Glutamatergic neuron (in vitro differentiated cells): Measurements from ENCODE around the gene KIF4B. TPM values are rescaled to one million over a fixed set of nuclear protein-coding genes. Genes with fewer than 3 reads are reported as not detected.

Experiments used
- DNase-seq: peaks from one replicate; pipeline ENCODE4 v3.0.0; 2022
- H3K27ac Mint-ChIP-seq: one replicate; pipeline ENCODE4 v1.8.0; 2020; ENCODE audit warnings: mild to moderate bottlenecking, mixed read lengths, inconsistent platforms; ENCODE audit not compliant: unreplicated experiment
- H3K27me3 Mint-ChIP-seq: one replicate; pipeline ENCODE4 v1.8.0; 2020; ENCODE audit warnings: mild to moderate bottlenecking, moderate library complexity, mixed read lengths, inconsistent platforms; ENCODE audit not compliant: unreplicated experiment
- H3K36me3 Mint-ChIP-seq: one replicate; pipeline ENCODE4 v1.8.0; 2020; ENCODE audit warnings: mild to moderate bottlenecking, mixed read lengths, inconsistent platforms; ENCODE audit not compliant: unreplicated experiment
- H3K4me1 Mint-ChIP-seq: one replicate; pipeline ENCODE4 v1.8.0; 2020; ENCODE audit warnings: mild to moderate bottlenecking, low read depth, mixed read lengths, inconsistent platforms; ENCODE audit not compliant: unreplicated experiment
- H3K4me3 Mint-ChIP-seq: one replicate; pipeline ENCODE4 v1.8.0; 2020; ENCODE audit warnings: mild to moderate bottlenecking, mixed read lengths, inconsistent platforms; ENCODE audit not compliant: unreplicated experiment
- H3K9me3 Mint-ChIP-seq: one replicate; pipeline ENCODE4 v1.8.0; 2020; ENCODE audit warnings: mild to moderate bottlenecking, moderate library complexity, mixed read lengths, inconsistent platforms; ENCODE audit not compliant: unreplicated experiment
- CTCF ChIP-seq: fragments of 200-600 bp; sonication (generic); IDR thresholded peaks from one replicate; pipeline ENCODE4 v1.5.0; 2021; ENCODE audit not compliant: partially characterized antibody, unreplicated experiment
- total RNA-seq: library from RNA; stranded (reverse); fragmentation: NEBNext Ultra II Directional; extraction: Animal tissue kit (Norgen Biotek cat#: 25700); gene quantifications from one replicate; pipeline ENCODE4 v1.2.1, GENCODE V29; 2021; ENCODE audit not compliant: unreplicated experiment

The KIF4B gene
- total RNA-seq, 1 donor from 2014 or later: not detected

DNA sequence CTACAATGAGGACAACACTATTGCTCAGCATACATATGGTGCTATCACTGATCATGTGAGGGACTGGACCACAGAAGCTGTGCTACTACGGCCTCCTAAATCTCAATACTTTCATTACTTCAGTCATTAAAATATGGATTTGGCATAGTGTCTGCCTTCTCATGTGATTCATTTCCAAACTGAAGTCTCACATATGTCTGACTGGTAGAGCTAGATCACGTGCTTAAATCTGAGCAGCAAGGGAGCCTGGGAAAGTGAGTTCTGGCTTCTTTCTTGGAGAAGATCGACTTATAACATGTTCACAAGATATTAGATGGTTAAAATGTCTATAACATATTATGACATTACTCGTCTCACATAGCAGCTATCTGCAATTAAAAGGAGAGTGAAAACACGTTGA lies 8.3 kb downstream of the KIF4B start:
- no peak overlapping the region for H3K4me3 Mint-ChIP-seq
- H3K4me1 Mint-ChIP-seq: no peaks in the 10 kb centered on the region
- H3K27ac Mint-ChIP-seq: no peak overlapping the region
- H3K9me3 Mint-ChIP-seq: no peaks in the 10 kb centered on the region
- H3K27me3 Mint-ChIP-seq: peaks cover 7% of the 10 kb centered on the region
- DNase-seq: no peak
- no peak for TF ChIP-seq CTCF
- peaks cover 6% of the 10 kb centered on the region for H3K36me3 Mint-ChIP-seq

- no peak for TF ChIP-seq CTCF
- Mint-ChIP-seq H3K4me1 (no peaks in the 10 kb centered on the region), H3K4me3 (no peak overlapping the region), H3K9me3 (no peaks in the 10 kb centered on the region), H3K27ac (no peak overlapping the region), H3K27me3 (peaks cover 6% of the 10 kb centered on the region), H3K36me3 (peaks cover 6% of the 10 kb centered on the region)
- no peak for DNase-seq
These were observed 9.8 kb downstream of the KIF4B start for GRCh38 chr5:155023320-155023719.

- H3K27ac Mint-ChIP-seq: no peak overlapping the region
- H3K4me3 Mint-ChIP-seq: no peak overlapping the region
- no peaks in the 10 kb centered on the region for H3K9me3 Mint-ChIP-seq
- DNase-seq: no peak
- H3K4me1 Mint-ChIP-seq: no peaks in the 10 kb centered on the region
- H3K27me3 Mint-ChIP-seq: peaks cover 4% of the 10 kb centered on the region
- TF ChIP-seq CTCF: no peak
- no peaks in the 10 kb centered on the region for H3K36me3 Mint-ChIP-seq
These were observed 10.5 kb downstream of the KIF4B start for GRCh38 chr5:155024015-155024414.

DNA sequence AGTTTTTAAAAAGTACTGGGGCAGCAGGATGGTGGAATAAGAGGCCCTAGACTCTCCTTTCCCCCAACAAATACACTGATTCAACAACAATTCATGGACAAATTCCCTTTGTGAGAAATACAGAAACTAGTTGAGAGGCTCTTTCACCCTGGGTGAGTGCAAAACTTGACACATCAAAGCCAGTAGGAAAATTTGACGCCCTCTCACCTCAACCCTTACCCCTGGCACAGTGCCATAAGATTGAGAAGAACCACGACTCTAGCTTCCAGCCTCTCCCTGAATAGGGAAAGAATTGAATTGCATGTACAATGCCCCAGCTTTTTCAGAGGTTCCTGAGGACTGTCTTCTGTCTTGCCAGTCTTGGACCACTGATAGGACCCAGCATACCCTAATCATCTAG lies 12.3 kb downstream of the KIF4B start:
- Mint-ChIP-seq H3K4me1 (no peaks in the 10 kb centered on the region), H3K36me3 (no peaks in the 10 kb centered on the region), H3K9me3 (no peaks in the 10 kb centered on the region), H3K27me3 (peaks cover 4% of the 10 kb centered on the region), H3K27ac (no peak overlapping the region), H3K4me3 (no peak overlapping the region)
- DNase-seq: no peak
- no peak for TF ChIP-seq CTCF

DNA sequence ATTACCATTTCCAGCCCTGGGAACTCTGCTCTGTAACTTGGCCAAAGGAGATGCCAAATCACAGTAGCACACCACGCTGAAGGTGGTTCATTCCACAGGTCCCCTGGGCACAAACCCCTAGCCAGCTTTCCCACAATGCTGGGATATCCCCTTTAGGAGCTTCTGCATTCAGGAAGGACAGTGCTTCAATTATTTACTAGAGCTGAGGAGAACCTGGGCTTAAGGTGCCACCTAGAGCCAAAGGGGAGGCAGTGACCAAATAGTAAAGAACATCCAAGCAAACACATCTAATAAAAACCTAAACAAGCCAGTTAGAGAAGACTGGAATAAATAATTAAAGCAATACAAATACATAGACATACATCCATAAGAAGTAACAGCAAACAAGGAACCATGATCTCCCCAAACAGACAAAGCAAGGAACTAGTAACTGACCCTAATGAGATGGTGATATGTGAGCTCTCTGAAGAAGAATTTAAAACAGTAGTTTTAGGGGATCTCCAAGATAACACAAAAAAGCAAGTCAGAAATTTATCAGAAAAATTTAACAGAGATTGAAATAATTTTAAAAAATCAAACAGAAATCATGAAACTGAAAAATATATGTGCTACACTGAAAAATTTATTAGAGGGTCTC lies 14.6 kb downstream of the KIF4B start:
- Mint-ChIP-seq H3K4me1 (no peaks in the 10 kb centered on the region), H3K36me3 (no peaks in the 10 kb centered on the region), H3K27ac (no peak overlapping the region), H3K9me3 (no peaks in the 10 kb centered on the region), H3K27me3 (peaks cover 2% of the 10 kb centered on the region), H3K4me3 (no peak overlapping the region)
- no peak for DNase-seq
- no peak for TF ChIP-seq CTCF
